Measurements from ENCODE around the gene PIP5KL1.

PIP5KL1 gene

DNA sequence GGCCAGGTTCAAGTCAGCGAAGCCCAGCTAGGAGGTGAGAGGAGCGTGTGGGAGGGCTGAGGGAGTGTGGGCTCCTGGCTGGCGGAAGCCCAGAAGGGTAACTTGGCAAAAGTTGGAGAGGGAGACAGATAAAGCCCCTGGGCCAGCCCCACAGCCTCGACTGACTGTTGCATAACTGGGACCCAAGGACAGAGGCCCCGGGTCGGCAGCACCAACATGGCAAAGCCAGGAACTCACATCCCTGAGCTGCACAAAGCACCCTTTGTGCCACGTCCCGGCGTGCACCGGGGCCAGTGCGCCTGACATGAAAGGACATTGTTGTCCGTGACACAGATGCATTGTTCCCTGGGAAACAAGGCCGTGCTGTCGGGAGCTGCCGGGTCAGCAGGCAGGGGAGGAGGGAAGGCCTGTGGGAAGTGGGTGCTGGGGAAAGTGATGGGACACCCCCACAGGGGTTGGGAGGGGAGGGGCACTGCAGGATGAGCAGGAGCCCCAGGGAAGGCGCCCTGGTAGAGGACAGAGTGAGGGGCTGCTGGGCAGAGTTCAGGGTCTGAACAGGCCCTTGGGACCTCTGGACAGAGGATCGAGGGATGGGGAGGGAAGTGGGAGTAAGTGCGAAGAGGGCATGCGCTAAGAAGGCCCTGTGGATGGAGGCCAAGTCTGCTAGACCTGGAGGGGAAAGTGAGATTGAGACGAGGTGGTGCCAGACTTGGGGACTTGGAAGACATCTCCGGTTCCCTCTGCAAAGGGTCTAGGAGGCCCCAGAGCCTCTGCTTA, 20.1 kb upstream of the PIP5KL1 start:
- FAIRE-seq = no peak
- no peak for DNase-seq (ENCODE audit: insufficient read length, low spot score)

DNA sequence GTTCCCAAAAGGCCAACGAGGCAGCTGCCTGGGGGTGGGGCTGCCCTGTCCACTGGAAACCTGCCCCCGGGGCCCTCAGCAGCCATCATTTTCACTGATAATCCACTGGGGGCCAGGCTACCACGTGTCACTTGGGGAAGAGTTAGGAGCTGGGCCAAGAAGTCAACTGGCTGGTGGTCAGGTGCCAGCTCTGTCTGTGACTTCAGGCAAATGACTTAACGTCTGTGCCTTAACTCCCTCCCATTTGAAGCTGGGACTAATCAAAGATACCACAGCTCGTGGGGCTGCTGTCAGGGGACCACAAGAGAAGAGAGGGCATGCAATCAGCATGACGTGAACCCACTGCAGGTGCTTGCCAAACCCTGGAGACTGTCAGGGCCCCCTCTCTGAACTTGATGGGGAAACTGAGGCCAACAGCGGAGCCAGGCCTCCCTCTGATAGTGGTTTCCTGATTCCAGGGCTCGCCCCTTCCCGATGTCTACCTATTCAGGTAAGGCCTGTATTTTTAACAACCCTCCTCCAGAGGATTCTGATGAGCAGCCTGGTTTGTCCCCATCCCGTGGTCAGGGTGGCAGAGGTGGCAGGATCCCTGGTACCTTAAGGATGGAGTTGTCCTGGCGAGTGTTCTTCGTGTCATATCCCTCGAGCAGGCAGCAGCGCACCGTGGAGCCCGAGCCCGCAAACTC, 19.4 kb upstream of the PIP5KL1 start:
- FAIRE-seq = no peak
- DNase-seq (ENCODE audit: insufficient read length, low spot score) = no peak

DNA sequence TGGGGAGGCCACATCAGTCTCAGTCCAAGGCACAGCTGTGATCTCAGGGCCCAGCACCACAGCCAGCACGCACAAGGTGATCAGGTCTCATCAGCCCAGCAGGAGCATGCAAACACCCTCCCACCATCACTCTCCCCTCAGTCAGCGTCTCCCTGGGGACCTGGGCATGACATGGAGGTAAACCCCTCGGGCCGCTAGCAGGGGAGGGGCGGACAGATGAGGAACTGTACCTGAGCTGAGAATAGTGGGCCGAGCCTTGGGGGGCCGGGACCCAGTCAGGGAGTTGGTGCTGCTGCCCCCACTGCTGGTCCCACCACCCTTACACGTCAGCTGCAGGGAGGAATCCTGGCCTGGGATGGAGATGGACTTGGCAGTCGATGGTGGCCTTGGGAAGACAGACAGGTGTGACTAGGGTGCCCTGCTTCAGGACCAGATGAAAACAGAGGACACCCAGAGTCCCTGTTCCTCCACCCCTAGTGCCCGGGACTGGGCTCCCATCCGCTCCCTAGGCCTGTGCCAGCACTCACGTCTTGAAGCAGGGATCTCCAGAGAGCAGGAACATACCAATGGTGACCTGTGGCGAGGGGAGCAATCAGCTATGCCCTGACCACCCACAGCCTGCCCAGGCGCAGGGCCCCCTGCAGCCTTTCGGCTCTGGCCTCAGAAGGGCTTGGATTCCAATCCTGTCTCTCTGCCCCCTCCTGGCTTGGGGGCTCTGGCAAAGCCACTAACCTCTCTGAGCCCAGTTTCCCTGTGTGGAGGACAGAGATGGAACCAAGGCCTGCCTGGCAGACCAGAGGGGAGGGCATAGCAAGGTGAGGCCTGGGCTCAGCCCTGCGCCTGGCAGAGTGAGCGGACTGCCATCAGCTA, 17.5 kb upstream of the PIP5KL1 start:
- no peak for DNase-seq (ENCODE audit: insufficient read length, low spot score)
- FAIRE-seq = no peak

DNA sequence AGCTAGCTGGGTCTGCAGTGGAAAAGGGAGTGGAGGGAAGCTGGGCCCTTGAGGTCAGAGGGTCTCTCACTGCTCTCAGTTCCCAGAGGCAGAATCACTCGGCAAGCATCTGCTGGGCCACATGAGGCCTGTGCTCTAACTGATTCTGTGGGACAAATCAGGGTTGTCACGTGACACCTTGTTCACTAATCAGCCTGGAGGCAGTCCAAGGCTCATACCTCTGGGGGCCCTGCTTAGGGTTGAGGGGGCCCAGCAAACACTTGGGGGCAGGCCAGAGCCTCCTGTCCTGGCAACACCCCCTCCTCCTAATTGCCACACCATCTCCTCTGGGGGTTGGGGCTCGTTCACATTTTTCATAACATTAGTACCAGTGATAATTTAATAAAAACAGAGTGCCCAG, 16.2 kb upstream of the PIP5KL1 start:
- FAIRE-seq = no peak
- no peak for DNase-seq (ENCODE audit: insufficient read length, low spot score)

DNA sequence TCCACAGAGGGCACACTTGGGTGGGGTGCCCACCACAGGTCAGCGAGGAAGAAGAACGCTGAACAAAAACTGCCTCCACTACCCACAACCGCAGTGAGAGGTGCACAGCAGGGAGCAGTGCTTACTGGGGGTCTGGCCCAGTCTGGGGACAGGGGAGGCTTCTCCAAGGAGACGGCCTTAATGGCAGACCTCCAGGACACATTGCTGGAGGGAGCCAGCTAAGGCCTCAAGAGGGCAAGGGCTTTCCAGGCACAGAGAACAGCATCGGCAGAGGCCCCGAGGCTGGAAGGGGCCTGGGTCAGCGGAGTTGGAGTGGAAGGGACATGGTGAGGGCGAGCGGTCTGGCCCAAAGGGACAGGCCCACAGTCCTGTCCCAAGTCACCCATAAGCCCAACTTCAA, 15.4 kb upstream of the PIP5KL1 start:
- no peak for FAIRE-seq

DNA sequence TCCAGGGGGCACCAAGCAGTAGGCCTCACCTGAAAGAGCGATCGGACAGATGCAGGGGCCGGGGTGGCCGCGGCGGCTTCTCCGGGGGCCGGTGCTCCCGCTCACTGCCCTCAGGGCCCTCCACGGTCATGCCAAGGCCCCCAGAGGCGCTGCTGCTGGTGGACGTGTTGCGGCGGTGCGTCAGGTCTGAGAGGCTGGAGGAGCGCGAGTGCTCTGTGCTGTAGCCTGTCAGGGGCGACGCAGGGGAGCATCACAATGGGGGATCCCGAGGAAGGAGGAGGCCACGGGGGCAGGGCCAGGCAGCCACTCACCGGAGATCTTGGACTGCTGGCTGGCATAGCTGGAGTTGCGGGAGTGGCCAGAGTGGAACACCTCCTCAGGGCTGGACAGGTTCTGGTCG, 14.8 kb upstream of the PIP5KL1 start:
- FAIRE-seq (no peak), DNase-seq (ENCODE audit: insufficient read length, low spot score) (no peak)

More for the DNA sequence above, 15.4 kb upstream of the PIP5KL1 start:
- DNase-seq (ENCODE audit: insufficient read length, low spot score) = no peak

DNA sequence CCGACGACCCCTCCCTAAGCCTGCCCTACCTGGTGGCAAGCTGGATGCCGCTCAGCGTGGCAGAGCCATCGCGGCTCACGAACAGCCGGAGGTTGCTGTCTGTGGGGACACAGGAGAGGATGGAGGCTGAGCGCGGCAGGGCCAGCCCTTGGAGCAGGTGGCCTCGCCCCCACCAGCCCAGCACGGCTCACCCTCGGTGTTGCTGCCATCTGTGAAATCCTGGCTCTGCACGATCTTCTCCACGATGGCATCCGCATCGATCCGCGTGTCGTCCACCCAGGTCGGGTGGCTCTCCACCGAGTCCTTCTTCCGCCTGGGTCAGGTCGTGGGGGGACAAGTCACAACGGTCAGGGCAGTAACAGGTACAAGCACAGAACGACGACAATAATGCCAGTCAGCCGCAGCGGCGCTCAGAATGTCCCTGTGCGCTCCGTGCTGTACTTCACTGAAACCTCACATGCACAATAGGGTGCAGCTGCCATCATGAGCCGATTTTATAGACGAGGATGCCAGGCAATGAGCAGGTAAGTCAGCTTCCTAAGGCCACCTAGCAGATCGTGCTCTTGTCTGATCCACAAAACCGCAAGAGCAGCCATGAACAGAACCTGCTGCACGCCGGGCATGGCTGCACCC, 14.1 kb upstream of the PIP5KL1 start:
- FAIRE-seq (no peak), DNase-seq (ENCODE audit: insufficient read length, low spot score) (no peak)

DNA sequence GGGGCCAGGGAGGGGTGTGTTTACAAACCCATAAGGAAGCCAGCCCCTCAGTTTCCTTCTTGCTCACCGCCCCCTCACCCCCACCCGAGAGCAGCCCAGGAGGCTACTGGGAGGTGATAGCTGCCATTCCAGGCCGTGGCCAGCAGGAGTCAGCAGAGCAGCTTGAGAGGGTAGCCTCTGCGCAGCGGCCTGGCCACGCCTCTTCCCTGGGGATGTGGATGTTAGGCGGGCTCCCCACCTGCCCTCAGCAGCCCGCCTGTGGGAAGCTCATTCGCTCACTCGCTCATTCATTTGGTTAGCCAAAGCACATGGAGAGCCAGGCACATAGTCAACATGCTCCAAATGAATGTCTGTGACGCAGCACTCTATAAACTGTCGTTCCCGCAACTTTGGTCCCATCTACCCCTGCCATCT, 13.2 kb upstream of the PIP5KL1 start:
- peak; percentile 88 for FAIRE-seq
- DNase-seq (ENCODE audit: insufficient read length, low spot score) = peak; percentile 83

DNA sequence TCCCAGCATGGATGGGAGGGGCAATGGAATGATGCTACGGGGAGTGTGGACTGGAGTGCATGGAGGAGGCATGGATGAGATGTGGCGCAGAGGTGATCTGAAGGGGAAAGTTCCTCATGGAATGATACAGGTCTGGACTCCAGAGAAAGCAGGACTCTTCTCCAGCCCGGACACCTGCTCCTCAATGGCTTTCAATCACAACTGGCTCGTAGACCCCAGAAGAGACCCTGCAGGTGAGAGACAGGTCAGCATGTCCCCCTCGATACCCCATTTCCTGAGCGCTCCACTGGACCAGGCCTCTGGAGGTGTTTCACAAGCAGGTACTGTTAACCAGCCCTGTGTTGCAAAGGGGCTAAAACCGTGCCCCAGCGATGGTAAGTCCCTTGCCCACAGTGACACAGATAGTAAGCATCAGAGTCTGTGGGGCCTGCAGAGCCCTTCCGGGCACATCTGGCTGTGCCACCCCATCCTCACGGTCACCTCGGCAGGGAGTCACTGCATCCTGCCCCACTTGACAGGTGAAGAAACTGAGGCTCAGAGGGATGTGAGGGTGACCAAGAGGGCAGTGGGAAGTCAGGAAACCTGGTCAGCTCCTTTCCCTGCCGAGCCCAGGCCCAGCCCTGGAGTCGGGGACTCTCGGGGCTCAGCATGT, 12.6 kb upstream of the PIP5KL1 start:
- FAIRE-seq (no peak), DNase-seq (ENCODE audit: insufficient read length, low spot score) (no peak)

DNA sequence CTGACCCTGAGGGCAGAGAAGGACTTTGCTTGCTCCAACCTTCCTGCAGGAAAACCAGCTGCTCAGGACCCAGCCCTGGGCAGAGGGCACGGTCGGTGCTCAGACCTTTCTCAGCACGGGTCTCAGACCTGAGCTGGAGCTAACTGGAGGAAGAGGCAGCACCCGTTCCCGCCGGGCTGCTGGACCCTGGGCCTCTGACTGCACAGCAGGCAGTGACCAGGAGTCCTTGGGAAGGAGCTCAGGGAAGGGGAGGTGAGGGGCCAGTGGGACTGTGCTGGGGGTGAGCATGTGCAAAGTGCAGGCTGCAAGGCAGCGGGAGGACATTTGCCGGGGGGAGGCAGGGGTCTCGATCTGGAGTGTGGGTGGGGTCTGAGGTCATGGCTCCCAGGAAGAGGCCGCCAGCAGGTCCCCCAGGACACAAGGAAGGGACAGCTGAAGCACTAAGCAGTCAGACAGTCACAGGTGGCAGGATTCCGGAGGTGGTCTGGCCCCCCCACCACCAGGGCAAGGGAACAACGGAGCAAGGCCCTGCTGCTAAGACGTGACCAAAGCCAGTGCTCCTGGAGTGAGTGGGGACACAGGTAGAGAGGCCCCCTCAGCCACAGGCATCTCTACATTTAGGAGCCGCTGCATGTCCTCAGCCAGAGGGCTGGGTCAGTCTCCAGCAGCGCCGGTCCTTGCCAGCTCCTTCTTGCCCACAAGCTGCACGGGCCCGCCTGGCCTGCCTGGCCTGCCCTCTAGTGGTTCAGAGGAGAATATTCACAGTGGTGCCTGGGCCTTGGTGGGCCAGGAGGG, 11.8 kb upstream of the PIP5KL1 start:
- peak; percentile 57 for FAIRE-seq
- peak; percentile 56 for DNase-seq (ENCODE audit: insufficient read length, low spot score)

DNA sequence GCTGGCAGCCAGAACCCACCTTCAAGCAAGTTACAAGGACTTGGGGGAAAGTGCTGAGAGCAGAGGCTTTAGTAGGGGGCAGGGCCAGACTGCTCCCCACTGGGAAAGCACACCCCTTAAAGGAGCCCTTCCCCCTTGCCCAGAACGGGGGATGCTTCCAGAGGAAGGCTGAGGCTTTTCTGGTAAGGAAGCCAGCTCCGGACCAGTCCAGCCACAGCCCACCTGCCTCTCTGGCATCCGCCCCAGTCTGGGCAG, 11.3 kb upstream of the PIP5KL1 start:
- DNase-seq (ENCODE audit: insufficient read length, low spot score) (no peak), FAIRE-seq (no peak)

DNA sequence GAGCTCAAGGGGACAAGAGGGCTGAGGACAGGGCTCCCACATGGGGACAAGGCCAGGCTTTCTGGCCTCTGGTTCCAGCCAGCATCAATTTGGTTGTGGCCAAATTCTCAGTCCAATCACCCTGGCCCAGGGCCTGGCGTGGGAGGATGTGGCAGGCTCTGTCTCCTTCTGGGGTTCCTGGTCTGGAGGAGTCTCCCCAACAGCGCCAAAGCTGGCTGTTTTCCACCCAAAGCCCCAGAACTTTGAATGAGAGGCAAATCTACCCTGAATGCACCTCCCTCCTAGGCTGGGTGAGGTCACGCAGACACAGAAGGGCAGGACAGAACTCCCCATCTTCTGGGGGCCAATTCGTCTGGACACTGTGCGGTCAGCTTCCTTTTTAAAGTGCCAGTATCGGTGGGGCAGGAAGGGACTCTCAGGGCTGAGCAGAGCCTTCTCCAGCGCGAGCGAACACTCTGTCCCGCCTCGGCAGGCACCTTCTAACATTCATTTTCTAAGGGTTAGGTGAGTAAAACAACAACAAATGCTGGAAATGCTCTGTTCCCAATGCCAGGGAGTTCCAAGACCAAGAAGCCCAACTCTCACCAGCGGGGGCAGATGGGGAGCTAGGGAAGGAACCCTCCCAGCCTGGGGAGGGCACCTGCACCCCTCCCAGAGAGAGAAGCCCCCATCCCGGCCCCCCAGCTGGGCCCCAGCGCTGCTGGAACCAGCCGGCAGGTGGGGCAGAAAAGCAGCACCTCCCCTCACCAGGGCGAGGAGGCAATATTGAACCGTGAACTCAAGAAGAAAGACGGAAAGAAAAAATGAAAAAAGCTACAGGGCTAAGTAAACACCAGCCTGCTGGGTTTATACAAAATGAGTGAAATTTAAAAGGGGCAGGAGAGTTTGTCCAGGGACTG, 10.7 kb upstream of the PIP5KL1 start:
- DNase-seq (ENCODE audit: insufficient read length, low spot score) (no peak), FAIRE-seq (no peak)

DNA sequence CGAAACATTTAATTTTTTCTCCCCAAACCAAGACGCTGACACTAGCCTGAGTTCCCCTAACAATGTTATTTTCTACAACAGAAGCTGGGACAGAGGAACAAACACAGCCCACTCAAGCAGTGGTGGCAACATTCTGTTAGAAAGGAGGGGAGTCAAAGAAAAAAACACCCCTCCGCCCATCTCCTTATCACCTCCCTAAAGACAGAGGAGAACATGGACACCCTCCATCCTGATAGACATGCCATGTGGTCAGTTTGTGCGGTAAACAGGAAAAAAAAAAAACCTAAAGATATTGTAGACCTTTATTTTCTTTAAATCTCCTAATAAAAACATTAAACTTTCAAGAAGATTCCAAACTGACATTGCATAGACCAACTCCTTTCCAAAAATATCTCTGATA, 10.0 kb upstream of the PIP5KL1 start:
- FAIRE-seq = no peak
- DNase-seq (ENCODE audit: insufficient read length, low spot score) = no peak

DNA sequence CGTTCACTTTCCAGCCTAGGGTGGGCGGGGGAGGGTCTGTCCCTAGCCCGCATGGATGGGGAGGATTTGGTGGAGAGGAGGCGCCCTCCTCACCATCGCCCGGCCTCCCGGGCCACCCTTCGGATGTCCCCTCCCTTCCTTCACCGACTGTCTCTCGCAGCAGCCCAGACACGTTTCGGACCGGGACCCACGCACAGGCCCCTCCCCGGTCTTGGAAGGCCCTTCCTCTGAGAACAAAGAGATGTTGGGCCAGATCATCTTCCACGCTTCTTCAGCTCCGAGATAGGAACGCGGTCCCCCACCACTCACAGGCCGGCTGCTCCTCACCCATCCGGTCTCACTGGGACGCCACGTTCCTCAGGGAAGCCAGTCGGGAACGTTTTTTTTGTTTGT, 7.7 kb upstream of the PIP5KL1 start:
- FAIRE-seq (no peak), DNase-seq (ENCODE audit: insufficient read length, low spot score) (no peak)

DNA sequence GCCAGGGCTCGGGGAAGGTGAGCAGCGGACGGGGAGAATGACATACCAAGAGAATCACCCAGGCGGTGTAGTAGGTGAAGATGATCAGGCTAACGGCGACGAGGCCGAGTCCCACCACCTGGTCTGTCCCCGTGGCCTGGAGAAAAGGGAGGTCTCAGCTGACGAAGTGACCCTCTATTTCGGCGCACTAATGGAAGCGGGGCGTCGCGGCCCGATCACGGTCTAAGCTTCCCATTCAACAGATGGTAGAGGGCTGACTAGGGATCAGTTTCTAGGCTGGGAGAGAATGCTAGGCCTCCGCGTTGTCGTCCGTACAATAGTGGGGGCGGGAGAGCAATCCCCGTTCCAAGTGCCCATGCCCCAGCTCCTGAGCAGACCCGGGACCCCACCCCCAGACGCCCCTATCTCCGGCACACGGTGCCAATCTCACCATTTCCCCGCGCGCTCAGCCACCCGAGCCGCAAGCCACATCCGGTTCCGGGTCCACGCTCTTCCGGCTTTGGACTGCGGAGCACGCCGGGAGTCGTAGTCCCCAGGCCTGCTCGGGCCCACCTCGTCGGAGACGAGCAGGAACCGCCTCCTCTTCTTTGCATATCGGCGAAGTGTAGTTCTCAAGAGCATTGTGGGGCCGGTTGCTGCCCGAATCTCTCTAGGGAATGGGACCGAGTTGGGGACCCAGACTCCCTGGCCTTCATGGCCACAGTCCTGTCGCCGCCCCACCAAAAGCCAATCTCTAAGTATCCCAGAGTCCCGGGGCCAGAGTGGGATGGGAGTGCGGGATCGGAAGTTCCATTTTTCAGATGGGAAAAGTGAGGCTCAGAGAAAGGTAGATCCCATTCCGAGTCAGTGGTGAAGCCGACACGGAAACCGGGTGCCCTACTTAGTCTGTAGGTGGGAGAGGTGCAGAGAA, 7.1 kb upstream of the PIP5KL1 start, which contains the start of gene DPM2:
DPM2 (minus strand) TSS at position 467 of the 910 bp plus-strand sequence; CDS start at position 433, 34 bp downstream.
- FAIRE-seq (peak; percentile 89), DNase-seq (ENCODE audit: insufficient read length, low spot score) (peak; percentile 98)

DNA sequence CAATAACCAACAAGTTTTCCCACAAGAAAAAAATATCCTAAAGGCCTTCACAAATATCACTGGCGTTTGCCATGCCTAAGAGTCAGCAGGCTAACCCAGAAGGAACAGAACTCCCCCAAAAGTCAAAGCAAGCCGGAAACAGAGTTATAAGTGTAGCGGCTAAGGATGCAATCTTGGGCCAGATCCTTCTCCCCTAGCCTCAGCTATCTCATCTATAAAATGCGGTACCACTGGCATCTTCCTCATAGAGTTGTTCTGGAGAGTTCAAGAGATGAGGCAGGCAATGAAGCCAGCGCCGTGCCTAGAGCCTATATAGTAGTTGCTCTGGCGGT, 6.4 kb upstream of the PIP5KL1 start:
- DNase-seq (ENCODE audit: insufficient read length, low spot score) (no peak), FAIRE-seq (no peak)

DNA sequence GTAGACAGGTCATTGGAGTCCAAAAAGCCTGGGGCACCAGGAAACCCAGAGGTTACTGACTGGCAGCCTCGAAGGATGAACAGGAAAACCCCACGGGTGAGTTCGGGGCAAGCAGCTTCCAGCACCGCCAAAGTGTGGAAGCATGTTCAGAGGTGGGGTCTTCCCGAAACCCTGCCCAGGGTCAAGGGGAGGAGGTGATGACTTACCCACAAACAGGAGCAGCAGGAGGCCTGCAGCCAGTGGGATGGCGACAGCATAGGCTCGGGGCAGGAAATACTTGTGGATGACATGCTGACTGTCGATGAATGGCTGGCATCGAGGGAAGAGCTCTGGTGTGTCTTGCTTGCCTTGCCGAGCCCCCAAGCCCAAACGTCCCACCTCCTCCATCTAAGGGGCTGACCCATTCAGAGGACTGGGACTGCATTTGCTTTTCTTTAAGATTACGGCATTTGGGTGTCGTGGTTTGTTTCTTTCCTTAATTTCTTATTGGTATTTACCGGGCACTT, 5.8 kb upstream of the PIP5KL1 start:
- no peak for FAIRE-seq
- DNase-seq (ENCODE audit: insufficient read length, low spot score) = no peak

DNA sequence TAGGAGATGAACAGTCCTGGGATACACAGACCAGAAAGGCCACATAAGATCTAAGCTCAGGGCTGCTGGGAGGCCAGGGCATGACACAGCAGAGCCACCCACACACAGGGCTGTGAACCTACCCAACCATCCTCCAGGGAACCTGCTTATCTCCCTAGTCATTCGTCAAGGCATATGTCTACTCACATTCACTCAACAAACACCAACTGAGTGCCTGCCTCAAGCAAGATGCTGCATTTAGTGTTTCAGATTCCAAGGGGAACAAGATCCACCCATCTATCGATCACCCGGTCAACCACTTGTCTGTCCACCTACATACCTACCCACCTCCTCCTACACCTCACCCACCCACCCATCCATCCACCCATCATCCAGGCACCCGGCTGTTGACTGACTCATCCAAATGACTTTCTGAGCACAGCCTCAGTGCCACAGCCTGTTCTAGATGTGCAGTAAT, 5.2 kb upstream of the PIP5KL1 start:
- FAIRE-seq = no peak
- DNase-seq (ENCODE audit: insufficient read length, low spot score) = no peak
